HFFc6 (cell line): ENCODE measurements around the gene B4GALT5. TPM values are rescaled to one million over a fixed set of nuclear protein-coding genes. Genes with fewer than 3 reads are reported as not detected.

ENCODE experiments used
- DNase-seq: peaks from one replicate; pipeline ENCODE4 v3.0.0-alpha.2; 2018
- H3K27ac Mint-ChIP-seq: 2 replicates; pipeline ENCODE4 v1.8.0; 2020; ENCODE audit warnings: mild to moderate bottlenecking, mixed read lengths
- H3K27me3 Mint-ChIP-seq: 2 replicates; pipeline ENCODE4 v1.8.0; 2021; ENCODE audit warnings: mild to moderate bottlenecking, moderate library complexity, mixed read lengths; ENCODE audit not compliant: insufficient read depth
- H3K36me3 Mint-ChIP-seq: 2 replicates; pipeline ENCODE4 v1.8.0; 2021; ENCODE audit warnings: low read depth, mixed read lengths
- H3K4me1 Mint-ChIP-seq: 2 replicates; pipeline ENCODE4 v1.8.0; 2020; ENCODE audit warnings: low read depth, mixed read lengths
- H3K4me3 Mint-ChIP-seq: 2 replicates; pipeline ENCODE4 v1.8.0; 2020; ENCODE audit warnings: mild to moderate bottlenecking, moderate library complexity, mixed read lengths
- H3K9me3 Mint-ChIP-seq: 2 replicates; pipeline ENCODE4 v1.8.0; 2020; ENCODE audit warnings: mild to moderate bottlenecking, mixed read lengths
- total RNA-seq, 6 experiments: library from RNA; stranded (reverse); fragmentation: NEBNext Ultra II Directional; extraction: Animal tissue kit (Norgen Biotek cat#: 25700); gene quantifications; 2 replicates in 1 of 6; 3 replicates in 5 of 6; pipeline ENCODE4 v1.2.3, GENCODE V29; 2021
- TF ChIP-seq, protein P1 (sequence below): fragments of 200-600 bp; sonication (generic); IDR thresholded peaks from 2 replicates; pipeline ENCODE4 v1.5.0; 2021; ENCODE audit warnings: antibody characterized with exemption, mild to moderate bottlenecking

Gene B4GALT5
- total RNA-seq, 6 experiments from 2014 or later: 19.7 to 25.0 (median 21.9) TPM

DNA sequence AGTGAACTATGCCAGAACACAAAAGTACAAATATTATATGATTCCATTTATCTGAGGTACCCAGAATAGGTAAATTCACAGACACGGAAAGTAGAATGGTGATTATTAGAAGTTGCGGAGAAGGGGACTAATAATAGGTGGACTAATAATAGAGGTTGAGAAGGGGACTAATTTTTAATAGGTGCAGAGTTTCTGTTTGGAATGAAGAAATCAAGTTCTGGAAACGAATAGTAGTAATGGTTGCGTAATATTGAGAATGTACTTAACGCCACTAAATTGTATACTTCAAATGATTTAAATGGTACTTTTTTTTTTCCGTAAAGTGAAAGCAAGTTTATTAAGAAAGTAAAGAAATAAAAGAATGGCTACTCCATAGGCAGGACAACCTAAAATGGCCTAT is 33.2 kb downstream of the B4GALT5 start:
- TF ChIP-seq, protein P1, sequence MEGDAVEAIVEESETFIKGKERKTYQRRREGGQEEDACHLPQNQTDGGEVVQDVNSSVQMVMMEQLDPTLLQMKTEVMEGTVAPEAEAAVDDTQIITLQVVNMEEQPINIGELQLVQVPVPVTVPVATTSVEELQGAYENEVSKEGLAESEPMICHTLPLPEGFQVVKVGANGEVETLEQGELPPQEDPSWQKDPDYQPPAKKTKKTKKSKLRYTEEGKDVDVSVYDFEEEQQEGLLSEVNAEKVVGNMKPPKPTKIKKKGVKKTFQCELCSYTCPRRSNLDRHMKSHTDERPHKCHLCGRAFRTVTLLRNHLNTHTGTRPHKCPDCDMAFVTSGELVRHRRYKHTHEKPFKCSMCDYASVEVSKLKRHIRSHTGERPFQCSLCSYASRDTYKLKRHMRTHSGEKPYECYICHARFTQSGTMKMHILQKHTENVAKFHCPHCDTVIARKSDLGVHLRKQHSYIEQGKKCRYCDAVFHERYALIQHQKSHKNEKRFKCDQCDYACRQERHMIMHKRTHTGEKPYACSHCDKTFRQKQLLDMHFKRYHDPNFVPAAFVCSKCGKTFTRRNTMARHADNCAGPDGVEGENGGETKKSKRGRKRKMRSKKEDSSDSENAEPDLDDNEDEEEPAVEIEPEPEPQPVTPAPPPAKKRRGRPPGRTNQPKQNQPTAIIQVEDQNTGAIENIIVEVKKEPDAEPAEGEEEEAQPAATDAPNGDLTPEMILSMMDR: no peak
- no peak overlapping the region for H3K4me3 Mint-ChIP-seq

GRCh38 chr20:49679634-49680033 is 34.0 kb downstream of the B4GALT5 start:
- peaks cover 64% of the 10 kb centered on the region for H3K4me1 Mint-ChIP-seq
- peak overlapping the region; percentile 3; the same call in 1 of the 2 replicates for H3K27ac Mint-ChIP-seq
- H3K9me3 Mint-ChIP-seq: no peaks in the 10 kb centered on the region
- TF ChIP-seq, protein P1: no peak
- no peak overlapping the region for H3K4me3 Mint-ChIP-seq
- H3K36me3 Mint-ChIP-seq: peaks cover 19% of the 10 kb centered on the region
- H3K27me3 Mint-ChIP-seq: no peaks in the 10 kb centered on the region
- no peak for DNase-seq

More for the DNA sequence above, 33.2 kb downstream of the B4GALT5 start:
- H3K27me3 Mint-ChIP-seq: no peaks in the 10 kb centered on the region
- DNase-seq: no peak
- peaks cover 64% of the 10 kb centered on the region for H3K4me1 Mint-ChIP-seq
- H3K9me3 Mint-ChIP-seq: no peaks in the 10 kb centered on the region
- H3K36me3 Mint-ChIP-seq: peaks cover 15% of the 10 kb centered on the region
- no peak overlapping the region for H3K27ac Mint-ChIP-seq

DNA sequence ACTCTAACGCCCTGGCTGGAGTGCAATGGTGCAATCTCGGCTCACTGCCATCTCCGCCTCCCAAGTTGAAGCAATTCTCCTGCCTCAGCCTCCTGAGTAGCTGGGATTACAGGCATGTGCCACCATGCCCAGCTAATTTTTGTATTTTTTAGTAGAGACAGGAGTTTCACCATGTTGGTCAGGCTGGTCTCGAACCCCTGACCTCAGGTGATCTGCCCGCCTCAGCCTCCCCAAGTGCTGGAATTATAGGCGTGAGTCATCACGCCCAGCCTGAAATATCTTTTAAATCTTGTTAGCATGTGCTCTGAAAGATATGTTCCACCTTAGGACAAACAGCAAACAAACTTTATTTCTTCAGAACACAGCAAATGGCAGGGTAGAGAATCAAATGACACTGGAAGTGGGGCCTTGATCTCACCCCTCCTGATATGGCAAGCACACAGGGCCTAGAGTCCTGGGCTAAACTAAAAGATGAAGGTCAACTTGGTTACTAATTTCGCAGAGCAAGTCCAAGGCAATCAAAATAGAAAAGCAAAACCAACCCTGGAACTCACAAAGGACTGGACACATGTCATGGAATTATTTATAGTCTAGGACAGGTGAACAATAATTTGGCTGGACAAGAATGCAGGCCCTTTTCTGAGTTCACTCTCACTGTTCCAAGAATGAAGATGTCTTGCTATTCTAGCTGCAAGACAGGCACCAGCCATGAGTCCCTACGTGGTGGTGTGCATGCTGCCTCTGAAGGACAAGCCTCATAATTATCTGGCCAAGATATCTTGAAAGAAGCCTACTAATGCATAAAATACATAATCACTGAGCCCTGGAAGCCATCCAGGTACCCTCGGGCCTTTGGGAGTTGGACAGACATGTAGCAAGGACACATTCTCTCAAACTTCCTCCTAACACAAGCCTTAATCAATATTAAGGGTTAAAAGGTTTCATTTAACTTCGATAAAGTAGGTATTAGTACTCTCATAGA is 35.6 kb downstream of the B4GALT5 start:
- TF ChIP-seq, protein P1: no peak

GRCh38 chr20:49676581-49677291 is 36.9 kb downstream of the B4GALT5 start:
- Mint-ChIP-seq H3K4me3 (peak overlapping the region; percentile 53), H3K9me3 (no peaks in the 10 kb centered on the region), H3K27ac (peak overlapping the region; percentile 79), H3K27me3 (no peaks in the 10 kb centered on the region), H3K4me1 (peaks cover 82% of the 10 kb centered on the region), H3K36me3 (peaks cover 10% of the 10 kb centered on the region)
- peak; percentile 42 for DNase-seq
- TF ChIP-seq, protein P1: no peak

More for the DNA sequence above, 35.6 kb downstream of the B4GALT5 start:
- Mint-ChIP-seq H3K4me1 (peaks cover 72% of the 10 kb centered on the region), H3K4me3 (no peak overlapping the region), H3K27me3 (no peaks in the 10 kb centered on the region), H3K9me3 (no peaks in the 10 kb centered on the region), H3K27ac (peak overlapping the region; percentile 63), H3K36me3 (peaks cover 20% of the 10 kb centered on the region)
- no peak for DNase-seq

DNA sequence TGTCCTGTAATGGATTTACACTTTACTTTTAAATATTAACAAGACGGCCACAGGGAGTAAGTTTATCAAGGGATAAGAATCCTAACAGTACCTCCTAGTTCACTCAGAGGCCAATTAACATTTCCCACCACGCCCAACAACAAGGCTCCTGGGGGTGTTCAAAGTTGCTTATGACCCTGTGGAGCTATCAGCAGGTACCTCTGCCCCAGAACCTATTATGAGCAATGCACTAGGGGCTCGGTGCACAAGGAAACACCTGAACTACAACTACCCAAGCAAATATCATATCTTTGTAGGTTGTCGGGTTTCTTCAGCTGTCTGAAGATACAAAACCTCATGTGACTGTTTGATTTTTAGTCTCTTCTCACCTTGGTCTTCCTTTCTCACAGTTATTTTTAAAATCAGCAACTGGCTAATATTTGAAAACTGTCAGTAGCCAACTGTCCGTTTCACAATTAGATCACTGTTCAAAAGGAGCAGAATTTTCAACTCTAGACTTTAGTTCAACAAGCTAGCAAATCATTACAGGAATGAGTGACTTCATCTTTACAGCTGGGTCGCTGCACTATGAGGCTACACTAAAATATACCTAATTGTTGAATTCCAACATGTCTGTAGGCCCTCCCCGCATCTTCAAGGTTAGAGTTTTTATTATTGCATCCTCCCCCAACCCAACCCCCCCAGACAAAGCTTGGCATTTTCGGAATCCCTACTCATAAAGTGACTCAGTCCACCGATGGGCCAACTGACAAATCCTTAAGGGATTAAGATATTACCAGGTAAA is 38.1 kb downstream of the B4GALT5 start:
- peak overlapping the region; percentile 63 for H3K4me3 Mint-ChIP-seq
- no peaks in the 10 kb centered on the region for H3K27me3 Mint-ChIP-seq
- peaks cover 5% of the 10 kb centered on the region; the same call in 1 of the 2 replicates for H3K36me3 Mint-ChIP-seq
- TF ChIP-seq, protein P1: no peak
- H3K27ac Mint-ChIP-seq: peak overlapping the region; percentile 79
- no peaks in the 10 kb centered on the region for H3K9me3 Mint-ChIP-seq
- DNase-seq: no peak
- H3K4me1 Mint-ChIP-seq: peaks cover 80% of the 10 kb centered on the region
